K562 (cell line): Measurements from ENCODE around the gene HLA-DMB. TPM values are rescaled to one million over a fixed set of nuclear protein-coding genes. Genes with fewer than 3 reads are reported as not detected.
A peak's percentile ranks its signal among the peaks of the same experiment; 100 is the strongest.

ENCODE experiments used
- CEBPB ChIP-seq: fragments of 450-650 bp; IDR thresholded peaks from 2 replicates; pipeline ENCODE4 v1.6.1; 2016; ENCODE audit warnings: missing genetic modification characterization, missing compliant biosample characterization
- FOXM1 ChIP-seq, 2 experiments: fragments of 450-650 bp in 1 of 2; sonication (generic) in 1 of 2; formaldehyde crosslinking in 1 of 2; IDR thresholded peaks; 2 replicates each; pipeline versions ENCODE4 v1.6.1 to v1.9.0; 2017 to 2022; ENCODE audit warnings: low read depth in 2 of 2, mild to moderate bottlenecking in 2 of 2, missing genetic modification reagents in 1 of 2, moderate library complexity in 1 of 2
- HBP1 ChIP-seq: fragments of 450-650 bp; formaldehyde crosslinking; IDR thresholded peaks from 2 replicates; pipeline ENCODE4 v1.4.0; 2022; ENCODE audit warnings: missing genetic modification characterization
- NEUROD1 ChIP-seq: fragments of 150-350 bp; IDR thresholded peaks from 2 replicates; pipeline ENCODE4 v1.6.1; 2014; ENCODE audit warnings: borderline replicate concordance, low read length, low read depth; ENCODE audit not compliant: partially characterized antibody
- PPARD ChIP-seq: fragments of 250-450 bp; sonication (Bioruptor Pico); IDR thresholded peaks from 2 replicates; pipeline ENCODE4 v1.8.0; 2022; ENCODE audit warnings: inconsistent platforms, mild to moderate bottlenecking, moderate library complexity
- RFX5 ChIP-seq: IDR thresholded peaks from 2 replicates; pipeline ENCODE4 v1.6.1; 2011; ENCODE audit warnings: low read depth, mild to moderate bottlenecking, improper control_type of control experiment, low read length
- STAG1 ChIP-seq: sonication (generic); formaldehyde crosslinking; IDR thresholded peaks from 2 replicates; pipeline ENCODE4 v1.5.0; 2020; ENCODE audit warnings: missing genetic modification reagents, borderline replicate concordance
- ZBTB40 ChIP-seq, 2 experiments: fragments of 450-650 bp in 1 of 2; sonication (generic) in 1 of 2; formaldehyde crosslinking in 1 of 2; IDR thresholded peaks; 2 replicates each; pipeline versions ENCODE4 v1.7.1 to v1.9.0; 2016 to 2022; ENCODE audit warnings: inconsistent platforms in 1 of 2, mild to moderate bottlenecking in 1 of 2, missing genetic modification reagents in 1 of 2
- ZC3H8 ChIP-seq: fragments of 450-650 bp; IDR thresholded peaks from 2 replicates; pipeline ENCODE4 v1.6.1; 2017
- ZNF175 ChIP-seq: fragments of 200-800 bp; sonication (Bioruptor generic); IDR thresholded peaks from 2 replicates; pipeline ENCODE4 v1.6.1; 2016; ENCODE audit warnings: low read depth, mild to moderate bottlenecking, missing genetic modification characterization, missing compliant biosample characterization
- ZNF589 ChIP-seq: fragments of 200-800 bp; sonication (Bioruptor generic); IDR thresholded peaks from 2 replicates; pipeline ENCODE4 v1.6.1; 2016; ENCODE audit warnings: low read depth, missing genetic modification characterization, missing compliant biosample characterization
- polyA plus RNA-seq, 8 experiments: library from polyadenylated mRNA; depleted of rRNA in 4 of 8; stranded (reverse) in 5 of 8; unstranded in 3 of 8; fragments of >200 nt; fragmentation: Nextera tagmentation in 2 of 8; fragmentation: Illumina TruSeq in 1 of 8; extraction: Ambion mirVana in 2 of 8; extraction: Trizol in 1 of 8; gene quantifications; 2 replicates each; pipeline versions ENCODE4 v1.2.1 to v1.2.3, GENCODE V29; 2011 to 2014; ENCODE audit warnings: inconsistent platforms in 1 of 8, missing spikeins in 1 of 8
- total RNA-seq, 7 experiments: library from RNA; depleted of rRNA in 6 of 7; stranded (reverse); fragments of >200 nt in 6 of 7; fragmentation: Illumina TruSeq in 2 of 7; extraction: Trizol in 2 of 7; gene quantifications; 2 replicates each; pipeline versions ENCODE4 v1.2.1 to v1.2.3, GENCODE V29; 2011 to 2021; ENCODE audit warnings: low replicate concordance in 1 of 7

Gene HLA-DMB
- total and polyA plus RNA-seq, 9 of the 15 experiments (the other 6 are each of a cell fraction or from before 2014, with no cell fraction given) = 0.38 TPM; not detected in 8

GRCh38 chr6:32971581-32972352 is 30.9 kb upstream of the HLA-DMB start (continued):
- TF ChIP-seq NEUROD1 (peak; percentile 77), RFX5 (peak; percentile 95), ZBTB40 (IDR thresholded peaks at IDR 0.05) (no peak), ZBTB40 (CRISPR knock-in tag; IDR thresholded peaks at IDR 0.05) (no peak), ZNF589 (CRISPR knock-in tag) (peak; percentile 98), STAG1 (CRISPR knock-in tag) (no peak), HBP1 (CRISPR knock-in tag) (peak; percentile 44; the same call in 1 of the 2 replicates), PPARD (CRISPR knock-in tag) (peak; percentile 58; the same call in 1 of the 2 replicates), ZC3H8 (no peak; the same call in 1 of the 2 replicates), ZNF175 (CRISPR knock-in tag) (peak; percentile 72), CEBPB (tag) (no peak), FOXM1 (IDR thresholded peaks at IDR 0.05; ENCODE audit: low read depth) (no peak), FOXM1 (CRISPR knock-in tag; IDR thresholded peaks at IDR 0.05; ENCODE audit: low read depth) (peak; percentile 82; the same call in 1 of the 2 replicates)
